OCI-LY1 (cell line): Measurements from ENCODE around the gene ATF6.

ENCODE experiments used
- CTCF ChIP-seq: fragments of 200-600 bp; sonication (generic), shearing (Covaris generic); IDR thresholded peaks from 2 replicates; pipeline ENCODE4 v1.5.1; 2017; ENCODE audit warnings: mild to moderate bottlenecking, antibody characterized with exemption, low read length, moderate library complexity, mixed read lengths
- EZH2 ChIP-seq: fragments of 200-600 bp; sonication (generic), shearing (Covaris generic); IDR thresholded peaks from 2 replicates; pipeline ENCODE4 v1.8.0; 2017; ENCODE audit warnings: borderline replicate concordance, mixed run types, mild to moderate bottlenecking, antibody characterized with exemption, low read length, moderate library complexity, mixed read lengths

GRCh38 chr1:161954466-161954865 lies 188.3 kb downstream of the ATF6 start:
- TF ChIP-seq CTCF (no peak), EZH2 (no peak)
